Measurements from ENCODE around the gene TBC1D17. TPM values are rescaled to one million over a fixed set of nuclear protein-coding genes. Genes with fewer than 3 reads are reported as not detected.

Gene TBC1D17
- total RNA-seq, 2 donors from 2014 or later, result 40.7 to 47.3 TPM

GRCh38 chr19:49881672-49882394, 4.3 kb downstream of the TBC1D17 start:
- H3K9me3 ChIP-seq (ENCODE audit: control insufficient read depth, low read length), result no peaks in the 10 kb centered on the region
- H3K36me3 ChIP-seq (ENCODE audit: control insufficient read depth, insufficient read depth, low read length), result peaks cover 57% of the 10 kb centered on the region
- Mint-ChIP-seq H3K9me3 (no peaks in the 10 kb centered on the region), H3K36me3 (ENCODE audit: low read depth) (peaks cover 69% of the 10 kb centered on the region), H3K27me3 (ENCODE audit: insufficient read depth) (no peaks in the 10 kb centered on the region), H3K4me1 (peaks cover 3% of the 10 kb centered on the region), H3K4me3 (no peak overlapping the region), H3K27ac (no peak overlapping the region)
- peak; percentile 85 for DNase-seq
- no peak overlapping the region for H3K27ac ChIP-seq (ENCODE audit: low read depth, low read length)
- H3K4me1 ChIP-seq (ENCODE audit: control insufficient read depth, insufficient read depth, low read length), result no peaks in the 10 kb centered on the region
- TF ChIP-seq CTCF (conservative IDR thresholded peaks at IDR 0.05), result no peak
- WGBS, 2 experiments (ENCODE audit: insufficient coverage in 1 of 2, insufficient read length in 1 of 2), result 93 to 94% methylated on average over 17 to 31 of the region's 31 CpGs
- no peak overlapping the region for H3K4me3 ChIP-seq (ENCODE audit: low read length)
- H3K27me3 ChIP-seq (ENCODE audit: control insufficient read depth, insufficient read depth, low read length, poor library complexity, severe bottlenecking), result no peaks in the 10 kb centered on the region
- no peak overlapping the region for H3K9ac ChIP-seq (ENCODE audit: extremely low read depth, low read length, poor library complexity, severe bottlenecking)

- H3K27ac Mint-ChIP-seq, result no peak overlapping the region
- no peak for DNase-seq
- H3K36me3 Mint-ChIP-seq (ENCODE audit: low read depth), result peaks cover 69% of the 10 kb centered on the region
- Histone ChIP-seq H3K4me1 (ENCODE audit: control insufficient read depth, insufficient read depth, low read length) (no peaks in the 10 kb centered on the region), H3K9ac (ENCODE audit: extremely low read depth, low read length, poor library complexity, severe bottlenecking) (no peak overlapping the region), H3K4me3 (ENCODE audit: low read length) (no peak overlapping the region), H3K27ac (ENCODE audit: low read depth, low read length) (no peak overlapping the region), H3K27me3 (ENCODE audit: control insufficient read depth, insufficient read depth, low read length, poor library complexity, severe bottlenecking) (no peaks in the 10 kb centered on the region), H3K9me3 (ENCODE audit: control insufficient read depth, low read length) (no peaks in the 10 kb centered on the region), H3K36me3 (ENCODE audit: control insufficient read depth, insufficient read depth, low read length) (peaks cover 57% of the 10 kb centered on the region)
- no peaks in the 10 kb centered on the region for H3K9me3 Mint-ChIP-seq
- peaks cover 3% of the 10 kb centered on the region for H3K4me1 Mint-ChIP-seq
- TF ChIP-seq CTCF (conservative IDR thresholded peaks at IDR 0.05), result no peak
- no peaks in the 10 kb centered on the region for H3K27me3 Mint-ChIP-seq (ENCODE audit: insufficient read depth)
- whole genome bisulfite sequencing, 2 experiments (ENCODE audit: insufficient coverage in 1 of 2, insufficient read length in 1 of 2), result 95 to 100% methylated on average over 6 to 14 of the region's 14 CpGs
- H3K4me3 Mint-ChIP-seq, result no peak overlapping the region
Observed at GRCh38 chr19:49882643-49883042, 5.1 kb downstream of the TBC1D17 start.

- 94 to 97% methylated on average over 4 to 5 of the region's 5 CpGs for WGBS, 2 experiments (ENCODE audit: insufficient coverage in 1 of 2, insufficient read length in 1 of 2)
- Mint-ChIP-seq H3K9me3 (no peaks in the 10 kb centered on the region), H3K27me3 (ENCODE audit: insufficient read depth) (no peaks in the 10 kb centered on the region), H3K36me3 (ENCODE audit: low read depth) (peaks cover 67% of the 10 kb centered on the region), H3K27ac (no peak overlapping the region), H3K4me1 (peaks cover 2% of the 10 kb centered on the region), H3K4me3 (no peak overlapping the region)
- Histone ChIP-seq H3K9me3 (ENCODE audit: control insufficient read depth, low read length) (no peaks in the 10 kb centered on the region), H3K9ac (ENCODE audit: extremely low read depth, low read length, poor library complexity, severe bottlenecking) (no peak overlapping the region), H3K27ac (ENCODE audit: low read depth, low read length) (no peak overlapping the region), H3K27me3 (ENCODE audit: control insufficient read depth, insufficient read depth, low read length, poor library complexity, severe bottlenecking) (no peaks in the 10 kb centered on the region), H3K36me3 (ENCODE audit: control insufficient read depth, insufficient read depth, low read length) (peaks cover 57% of the 10 kb centered on the region), H3K4me3 (ENCODE audit: low read length) (no peak overlapping the region), H3K4me1 (ENCODE audit: control insufficient read depth, insufficient read depth, low read length) (no peaks in the 10 kb centered on the region)
- DNase-seq, result no peak
- no peak for TF ChIP-seq CTCF (conservative IDR thresholded peaks at IDR 0.05)
Observed at GRCh38 chr19:49883094-49883493, 5.6 kb downstream of the TBC1D17 start.
